Mucosa of descending colon (tissue), 3 donors: ENCODE results near the gene RPS24. TPM values are rescaled to one million over a fixed set of nuclear protein-coding genes. Genes with fewer than 3 reads are reported as not detected.

ENCODE experiments used
- ATAC-seq: fragments of 200-7000 bp; cut with Tn5 transposase; one replicate; pipeline ENCODE4 v1.9.1; 2020; ENCODE audit warnings: mild to moderate bottlenecking, moderate library complexity
- DNase-seq, 3 donors: peaks; one replicate each; pipeline ENCODE4 v3.0.0-alpha.2; 2020
- H3K36me3 ChIP-seq: fragments of 200-600 bp; one replicate; pipeline ENCODE4 v1.8.0; 2021; ENCODE audit warnings: low read depth, mild to moderate bottlenecking
- H3K4me1 ChIP-seq: fragments of 200-600 bp; one replicate; pipeline ENCODE4 v1.8.0; 2021; ENCODE audit warnings: low read depth, mild to moderate bottlenecking
- H3K4me3 ChIP-seq: fragments of 200-600 bp; one replicate; pipeline ENCODE4 v1.8.0; 2021; ENCODE audit warnings: mild to moderate bottlenecking
- H3K9me3 ChIP-seq: fragments of 200-600 bp; one replicate; pipeline ENCODE4 v1.8.0; 2021; ENCODE audit warnings: mild to moderate bottlenecking
- intact Hi-C, 2 donors: fragments of 100-400 bp; cut with DNase I in 1 of 2; cut with micrococcal nuclease in 1 of 2; formaldehyde crosslinking; loops; one replicate each; pipeline versions ENCODE4 v1.11.0 to v1.11.1; 2022; cut with DNase I, micrococcal nuclease
- total RNA-seq, 3 donors: library from RNA; stranded (reverse); fragmentation: NEBNext Ultra II Directional in 2 of 3; extraction: Animal tissue kit (Norgen Biotek cat#: 25700) in 2 of 3; gene quantifications; one replicate each; pipeline versions ENCODE4 v1.2.1 to v1.2.4, GENCODE V29; 2021 to 2023
- TF ChIP-seq, protein P1 (sequence below): fragments of 200-600 bp; IDR thresholded peaks from one replicate; pipeline ENCODE4 v1.8.0; 2022; ENCODE audit warnings: antibody characterized with exemption, mild to moderate bottlenecking
- donor health status: DM: no; HTN: no; CAD: no; lungs with moderate emphysema.
- donor health status: DM: no; HTN: no; CAD: no.
- donor health status: DM: no; HTN: yes; CAD: no.

Gene RPS24
- total RNA-seq, 3 donors from 2014 or later, result 1,117 to 1,284 (median 1,155) TPM

DNA sequence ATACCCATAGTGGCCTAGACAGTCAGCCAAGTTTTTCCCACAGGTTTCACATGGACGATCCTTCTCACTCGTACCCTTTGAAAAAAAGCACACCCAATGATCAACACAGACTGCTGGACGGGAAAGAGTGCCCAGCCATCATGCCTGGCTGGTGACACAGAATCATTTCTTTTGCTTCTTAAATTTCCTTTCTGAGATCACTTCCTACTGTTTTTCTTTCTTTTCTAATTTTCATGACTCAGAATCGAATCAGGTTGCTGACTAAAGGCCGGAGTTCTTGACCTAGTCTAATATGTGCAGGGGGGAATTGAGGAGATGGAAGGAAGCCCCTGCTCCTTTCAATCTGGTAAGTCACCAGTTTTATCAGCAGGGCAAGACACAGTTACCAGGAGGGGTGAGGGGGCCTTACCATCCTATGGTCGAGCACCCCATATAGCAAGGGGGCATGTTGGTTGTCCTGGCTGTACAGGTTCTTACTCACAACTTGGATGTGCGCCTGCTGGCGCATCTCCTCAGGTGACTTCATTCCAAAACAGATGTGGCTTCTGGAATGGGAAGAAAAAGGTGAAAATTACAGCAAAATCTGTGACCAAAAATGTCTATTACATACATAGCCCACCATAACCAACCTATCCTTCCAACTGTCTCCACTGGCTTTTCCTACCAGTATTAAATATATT lies 7.8 kb upstream of the RPS24 start:
- TF ChIP-seq, protein P1, sequence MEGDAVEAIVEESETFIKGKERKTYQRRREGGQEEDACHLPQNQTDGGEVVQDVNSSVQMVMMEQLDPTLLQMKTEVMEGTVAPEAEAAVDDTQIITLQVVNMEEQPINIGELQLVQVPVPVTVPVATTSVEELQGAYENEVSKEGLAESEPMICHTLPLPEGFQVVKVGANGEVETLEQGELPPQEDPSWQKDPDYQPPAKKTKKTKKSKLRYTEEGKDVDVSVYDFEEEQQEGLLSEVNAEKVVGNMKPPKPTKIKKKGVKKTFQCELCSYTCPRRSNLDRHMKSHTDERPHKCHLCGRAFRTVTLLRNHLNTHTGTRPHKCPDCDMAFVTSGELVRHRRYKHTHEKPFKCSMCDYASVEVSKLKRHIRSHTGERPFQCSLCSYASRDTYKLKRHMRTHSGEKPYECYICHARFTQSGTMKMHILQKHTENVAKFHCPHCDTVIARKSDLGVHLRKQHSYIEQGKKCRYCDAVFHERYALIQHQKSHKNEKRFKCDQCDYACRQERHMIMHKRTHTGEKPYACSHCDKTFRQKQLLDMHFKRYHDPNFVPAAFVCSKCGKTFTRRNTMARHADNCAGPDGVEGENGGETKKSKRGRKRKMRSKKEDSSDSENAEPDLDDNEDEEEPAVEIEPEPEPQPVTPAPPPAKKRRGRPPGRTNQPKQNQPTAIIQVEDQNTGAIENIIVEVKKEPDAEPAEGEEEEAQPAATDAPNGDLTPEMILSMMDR, result no peak
- intact Hi-C loops, result no loop called here
- Histone ChIP-seq H3K4me1 (peaks cover 17% of the 10 kb centered on the region), H3K9me3 (no peaks in the 10 kb centered on the region), H3K36me3 (peaks cover 28% of the 10 kb centered on the region), H3K4me3 (no peak overlapping the region)
- DNase-seq, result no peak
- no peak for ATAC-seq

DNA sequence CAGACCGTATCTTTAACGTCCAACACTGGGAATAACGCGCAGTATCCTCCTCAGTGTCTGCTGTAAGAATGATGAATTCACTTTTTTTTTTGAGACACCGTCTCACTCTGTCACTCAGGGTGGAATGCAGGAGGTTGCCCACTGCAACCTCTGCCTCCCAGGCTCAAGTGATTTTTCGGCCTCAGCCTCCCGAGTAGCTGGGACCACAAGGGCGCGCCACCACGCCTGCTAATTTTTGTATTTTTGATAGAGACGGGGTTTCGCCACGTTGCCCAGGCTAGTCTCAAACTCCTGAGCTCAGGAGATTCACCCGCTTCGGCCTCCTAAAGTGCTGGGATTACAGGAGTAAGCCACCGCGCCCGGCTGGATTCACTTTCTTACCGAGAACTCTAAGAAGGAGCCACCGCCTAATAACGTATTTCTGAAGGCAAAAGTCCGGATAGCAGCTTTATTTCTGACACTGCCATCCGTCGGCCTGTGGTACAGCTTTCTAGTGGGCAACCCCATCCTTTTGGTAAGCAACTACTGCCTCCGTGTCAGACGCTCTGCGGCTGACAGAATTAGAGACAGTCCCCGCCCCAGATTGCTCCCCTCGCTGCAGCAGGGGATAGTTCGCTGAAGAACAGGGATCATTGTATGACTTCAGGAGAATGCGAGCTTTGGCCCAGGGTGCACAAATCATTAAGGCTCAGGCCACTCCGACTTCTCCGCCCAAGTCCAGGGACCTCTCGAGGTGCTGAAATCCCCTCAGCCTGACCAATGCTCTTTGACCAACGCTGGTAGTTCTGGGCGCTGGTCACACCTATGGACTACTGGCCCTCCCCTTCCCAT lies 5.0 kb upstream of the RPS24 start:
- TF ChIP-seq, protein P1, result no peak
- Histone ChIP-seq H3K36me3 (peaks cover 14% of the 10 kb centered on the region), H3K4me1 (peaks cover 22% of the 10 kb centered on the region), H3K9me3 (no peaks in the 10 kb centered on the region), H3K4me3 (peak overlapping the region; percentile 81)
- ATAC-seq (peak; percentile 13), DNase-seq (peak in 1 of 3 donors; percentile 30)
- intact Hi-C loops, result no loop called here

DNA sequence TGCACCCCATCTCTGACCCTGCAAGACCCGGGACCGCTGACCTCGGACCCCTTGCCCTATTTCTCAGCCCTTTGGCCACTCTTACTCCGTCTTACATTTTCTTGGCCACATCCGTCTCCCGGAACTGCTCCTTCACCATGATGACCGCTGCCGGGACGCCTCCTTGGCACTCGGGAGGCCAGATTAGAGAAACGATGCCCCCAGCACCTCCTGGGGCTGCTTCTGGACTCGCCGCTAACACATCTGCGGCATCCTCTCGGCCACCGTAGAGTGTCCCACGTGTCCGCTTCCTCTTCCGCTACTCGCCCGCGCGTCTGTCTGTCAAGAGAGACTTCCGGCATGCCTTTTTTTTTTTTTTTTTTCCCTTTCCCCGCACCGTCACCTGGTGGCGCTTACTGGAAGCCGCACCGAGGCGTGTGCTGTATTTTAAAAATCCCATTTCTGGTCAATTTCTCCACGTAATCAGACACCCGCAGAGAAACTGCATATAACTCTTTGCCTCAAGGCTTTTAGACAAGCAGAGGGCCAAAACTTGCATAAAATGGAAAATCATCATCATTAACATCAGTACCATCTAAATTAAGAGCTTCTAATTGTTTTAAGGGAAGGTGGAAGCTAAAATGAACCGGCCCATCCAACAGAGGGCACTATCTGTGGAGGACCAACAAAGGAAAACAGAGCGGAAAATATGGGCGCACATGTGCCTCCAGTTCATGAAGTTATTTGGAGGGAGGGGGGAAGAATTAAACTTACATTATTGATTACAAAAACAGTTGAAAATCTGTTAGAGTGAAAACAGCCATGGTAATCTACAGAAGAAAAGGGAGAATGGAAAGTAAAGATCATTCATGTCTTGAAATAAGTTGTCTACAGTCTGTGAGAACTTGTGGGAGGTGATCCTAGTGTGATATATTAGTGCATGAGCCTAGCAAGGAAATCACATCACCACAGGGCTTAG lies 4.1 kb upstream of the RPS24 start, which contains the start of gene POLR3A:
Gene POLR3A, minus strand, starts transcription at position 247 of the 958 bp plus-strand sequence. Its CDS starts 108 bp downstream, at position 139.
- ATAC-seq, result peak; percentile 85
- TF ChIP-seq, protein P1, result peak; percentile 50
- Histone ChIP-seq H3K4me3 (peak within 1 kb of the TSS; percentile 81), H3K9me3 (no peaks in the 10 kb centered on the region), H3K36me3 (peaks cover 5% of the 10 kb centered on the region), H3K4me1 (peaks cover 22% of the 10 kb centered on the region)
- intact Hi-C loops, result no loop called here
- peak; percentile 95 to 97 (median 96) for DNase-seq

DNA sequence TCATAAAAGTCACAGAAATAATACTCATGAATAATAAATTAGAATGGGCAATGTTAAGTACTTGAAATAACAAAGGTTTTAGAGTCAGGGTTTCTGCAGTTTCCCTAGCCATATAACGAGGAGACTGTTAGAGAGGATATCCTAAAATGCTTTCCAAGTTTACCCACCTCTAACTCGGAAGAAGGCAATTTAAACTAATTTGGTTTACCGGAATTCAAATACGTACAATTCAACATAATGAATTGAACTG lies 351 bp upstream of the RPS24 start:
- TF ChIP-seq, protein P1, result no peak
- H3K4me3 ChIP-seq, result no peak overlapping the region
- H3K36me3 ChIP-seq, result peaks cover 7% of the 10 kb centered on the region
- peaks cover 26% of the 10 kb centered on the region for H3K4me1 ChIP-seq
- ATAC-seq (no peak), DNase-seq (no peak)
- intact Hi-C loops, result no loop called here
- H3K9me3 ChIP-seq, result no peaks in the 10 kb centered on the region

DNA sequence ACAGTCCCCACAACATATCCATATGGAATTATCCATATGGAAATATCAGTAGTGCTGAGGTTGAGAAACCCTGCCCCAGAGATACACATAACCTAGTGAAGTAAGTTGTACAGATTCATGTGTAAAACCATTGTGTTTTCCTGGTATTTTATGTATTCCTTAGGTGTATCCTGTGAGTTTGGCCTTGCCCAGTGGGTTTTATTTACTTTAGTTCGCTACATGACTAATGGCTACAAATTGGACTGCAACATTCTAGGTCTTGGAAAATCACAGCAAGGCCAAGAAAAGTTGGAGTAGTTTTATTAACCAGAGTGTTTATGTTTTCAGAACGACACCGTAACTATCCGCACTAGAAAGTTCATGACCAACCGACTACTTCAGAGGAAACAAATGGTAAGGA lies 1.4 kb downstream of the RPS24 start:
- ATAC-seq (no peak), DNase-seq (no peak)
- H3K36me3 ChIP-seq, result peaks cover 20% of the 10 kb centered on the region
- intact Hi-C loops, result no loop called here
- peaks cover 18% of the 10 kb centered on the region for H3K4me1 ChIP-seq
- H3K9me3 ChIP-seq, result no peaks in the 10 kb centered on the region
- TF ChIP-seq, protein P1, result no peak
- no peak overlapping the region for H3K4me3 ChIP-seq
